ENCODE measurements around the gene C18orf63. TPM values are rescaled to one million over a fixed set of nuclear protein-coding genes. Genes with fewer than 3 reads are reported as not detected.

The C18orf63 gene
- total RNA-seq, 1 experiment from 2014 or later, result not detected

GRCh38 chr18:74277296-74277695 is 38.3 kb upstream of the C18orf63 start:
- POLR2A ChIA-PET, result no interaction called here
- no peak for DNase-seq (ENCODE audit: low read depth, low spot score)
- no TSS peak for BruUV-seq (replicated peaks)
- intact Hi-C loops (cut with micrococcal nuclease; ENCODE audit: unreplicated experiment), result no loop called here
- no peak for TF ChIP-seq CTCF (IDR thresholded peaks at IDR 0.05)
- no peak for TF ChIP-seq SIN3A (IDR thresholded peaks at IDR 0.05; ENCODE audit: borderline replicate concordance, insufficient read depth, low read depth, low read length)
- TF ChIP-seq TCF7L2 (IDR thresholded peaks at IDR 0.05; ENCODE audit: low read depth, low read length), result no peak
- no peak for ATAC-seq
- H3K27me3 ChIP-seq (ENCODE audit: control insufficient read depth, insufficient read depth, low read length), result no peaks in the 10 kb centered on the region
- H3K36me3 ChIP-seq (ENCODE audit: control insufficient read depth, insufficient read depth, low read length), result no peaks in the 10 kb centered on the region
- CTCF ChIA-PET, result no interaction called here
- no peaks in the 10 kb centered on the region for H3K4me1 ChIP-seq (ENCODE audit: control insufficient read depth, insufficient read depth, low read length)
- H3K4me3 ChIP-seq (ENCODE audit: low read depth in 2 of 2, low read length in 2 of 2), result no peak overlapping the region
- in situ Hi-C loops (cut with HindIII; ENCODE audit: low pct_unique_long_range_greater_than_20kb, low sequenced_read_pairs), result no loop called here
- no peak overlapping the region for H3K27ac ChIP-seq (ENCODE audit: low read length)
- no peaks in the 10 kb centered on the region for H3K9me3 ChIP-seq (ENCODE audit: control insufficient read depth, insufficient read depth, low read depth, low read length)

DNA sequence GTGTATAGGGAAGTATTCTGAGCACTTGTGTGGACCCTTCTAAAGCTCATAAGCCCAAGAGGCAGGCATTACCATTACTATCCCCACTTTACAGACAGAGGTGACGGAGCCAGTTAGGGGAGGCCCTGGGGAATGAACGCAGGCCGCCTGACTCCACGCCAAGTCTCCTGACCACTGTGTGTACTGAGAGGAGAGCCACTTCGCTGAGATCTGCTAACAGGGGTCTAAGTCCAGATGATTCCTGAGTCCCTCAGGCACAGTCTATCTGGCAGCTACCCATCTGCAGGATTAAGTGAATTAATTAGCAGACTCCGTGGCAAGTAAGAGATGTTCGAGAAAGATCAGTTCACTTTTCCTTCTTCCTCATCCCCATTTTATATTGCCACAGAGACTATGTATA is 37.6 kb upstream of the C18orf63 start:
- TF ChIP-seq TCF7L2 (IDR thresholded peaks at IDR 0.05; ENCODE audit: low read depth, low read length), result no peak
- TF ChIP-seq, protein P1, sequence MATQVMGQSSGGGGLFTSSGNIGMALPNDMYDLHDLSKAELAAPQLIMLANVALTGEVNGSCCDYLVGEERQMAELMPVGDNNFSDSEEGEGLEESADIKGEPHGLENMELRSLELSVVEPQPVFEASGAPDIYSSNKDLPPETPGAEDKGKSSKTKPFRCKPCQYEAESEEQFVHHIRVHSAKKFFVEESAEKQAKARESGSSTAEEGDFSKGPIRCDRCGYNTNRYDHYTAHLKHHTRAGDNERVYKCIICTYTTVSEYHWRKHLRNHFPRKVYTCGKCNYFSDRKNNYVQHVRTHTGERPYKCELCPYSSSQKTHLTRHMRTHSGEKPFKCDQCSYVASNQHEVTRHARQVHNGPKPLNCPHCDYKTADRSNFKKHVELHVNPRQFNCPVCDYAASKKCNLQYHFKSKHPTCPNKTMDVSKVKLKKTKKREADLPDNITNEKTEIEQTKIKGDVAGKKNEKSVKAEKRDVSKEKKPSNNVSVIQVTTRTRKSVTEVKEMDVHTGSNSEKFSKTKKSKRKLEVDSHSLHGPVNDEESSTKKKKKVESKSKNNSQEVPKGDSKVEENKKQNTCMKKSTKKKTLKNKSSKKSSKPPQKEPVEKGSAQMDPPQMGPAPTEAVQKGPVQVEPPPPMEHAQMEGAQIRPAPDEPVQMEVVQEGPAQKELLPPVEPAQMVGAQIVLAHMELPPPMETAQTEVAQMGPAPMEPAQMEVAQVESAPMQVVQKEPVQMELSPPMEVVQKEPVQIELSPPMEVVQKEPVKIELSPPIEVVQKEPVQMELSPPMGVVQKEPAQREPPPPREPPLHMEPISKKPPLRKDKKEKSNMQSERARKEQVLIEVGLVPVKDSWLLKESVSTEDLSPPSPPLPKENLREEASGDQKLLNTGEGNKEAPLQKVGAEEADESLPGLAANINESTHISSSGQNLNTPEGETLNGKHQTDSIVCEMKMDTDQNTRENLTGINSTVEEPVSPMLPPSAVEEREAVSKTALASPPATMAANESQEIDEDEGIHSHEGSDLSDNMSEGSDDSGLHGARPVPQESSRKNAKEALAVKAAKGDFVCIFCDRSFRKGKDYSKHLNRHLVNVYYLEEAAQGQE (IDR thresholded peaks at IDR 0.05; ENCODE audit: insufficient read depth in 1 of 2, low read depth in 2 of 2, low read length in 1 of 2), result no peak
- no peak for TF ChIP-seq SIN3A (IDR thresholded peaks at IDR 0.05; ENCODE audit: borderline replicate concordance, insufficient read depth, low read depth, low read length)
- TF ChIP-seq CTCF (IDR thresholded peaks at IDR 0.05), result no peak
- no peak for TF ChIP-seq POLR2AphosphoS5 (IDR thresholded peaks at IDR 0.05; ENCODE audit: low read depth, low read length)
- intact Hi-C loops (cut with micrococcal nuclease; ENCODE audit: unreplicated experiment), result no loop called here
- Histone ChIP-seq H3K4me3 (ENCODE audit: low read depth in 2 of 2, low read length in 2 of 2) (no peak overlapping the region), H3K4me1 (ENCODE audit: control insufficient read depth, insufficient read depth, low read length) (no peaks in the 10 kb centered on the region), H3K36me3 (ENCODE audit: control insufficient read depth, insufficient read depth, low read length) (no peaks in the 10 kb centered on the region), H3K27ac (ENCODE audit: low read length) (no peak overlapping the region), H3K9me3 (ENCODE audit: control insufficient read depth, insufficient read depth, low read depth, low read length) (no peaks in the 10 kb centered on the region), H3K27me3 (ENCODE audit: control insufficient read depth, insufficient read depth, low read length) (no peaks in the 10 kb centered on the region)
- no TSS peak for BruUV-seq (replicated peaks)
- no peak for DNase-seq (ENCODE audit: low read depth, low spot score)
- POLR2A ChIA-PET, result no interaction called here
- ATAC-seq, result no peak
- CTCF ChIA-PET, result no interaction called here
- in situ Hi-C loops (cut with HindIII; ENCODE audit: low pct_unique_long_range_greater_than_20kb, low sequenced_read_pairs), result no loop called here

Data from Panc1 (cell line).